AG04450 (cell line): ENCODE measurements around the gene MORN2. TPM values are rescaled to one million over a fixed set of nuclear protein-coding genes. Genes with fewer than 3 reads are reported as not detected.
A peak's percentile ranks its signal among the peaks of the same experiment; 100 is the strongest.

Experiments used
- CTCF ChIA-PET: fragments of 300-600, 350-600 bp; formaldehyde crosslinking; extraction: SDS; loops from one replicate; lab custom pipeline; 2022; ENCODE audit warnings: antibody characterized with exemption, inconsistent platforms; lab: Charles Lee
- POLR2A ChIA-PET: fragments of 350-600 bp; formaldehyde crosslinking; extraction: SDS; loops from one replicate; lab custom pipeline; 2021; ENCODE audit warnings: antibody characterized with exemption, inconsistent platforms; lab: Yijun Ruan, JAX
- DNase-seq: peaks from one replicate; pipeline ENCODE4 v3.0.0-alpha.2; 2011; ENCODE audit warnings: low read depth, low spot score
- H3K27ac ChIP-seq: one replicate; pipeline ENCODE4 v1.5.1; 2012; ENCODE audit warnings: low read depth, low read length, control low read depth
- H3K27me3 ChIP-seq: one replicate; pipeline ENCODE4 v1.6.0; 2012; ENCODE audit warnings: low read length; ENCODE audit not compliant: control insufficient read depth, insufficient read depth
- H3K4me3 ChIP-seq: 2 replicates; pipeline ENCODE4 v1.5.1; 2011; ENCODE audit warnings: mild to moderate bottlenecking, low read depth, low read length, control low read depth
- H3K9me3 ChIP-seq: 2 replicates; pipeline ENCODE4 v1.5.1; 2012; ENCODE audit warnings: low read length; ENCODE audit not compliant: control insufficient read depth, insufficient read depth
- polyA plus RNA-seq: library from polyadenylated mRNA; depleted of rRNA; stranded (reverse); fragments of >200 nt; gene quantifications from 2 replicates; pipeline ENCODE4 v1.2.3, GENCODE V29; 2011
- TF ChIP-seq, protein P1 (sequence below): IDR thresholded peaks from 2 replicates; pipeline ENCODE4 v1.5.1; 2011; ENCODE audit warnings: low read depth, low read length, control low read depth, inconsistent platforms

MORN2 gene
- polyA plus RNA-seq, 1 experiment: 34.8 TPM

DNA sequence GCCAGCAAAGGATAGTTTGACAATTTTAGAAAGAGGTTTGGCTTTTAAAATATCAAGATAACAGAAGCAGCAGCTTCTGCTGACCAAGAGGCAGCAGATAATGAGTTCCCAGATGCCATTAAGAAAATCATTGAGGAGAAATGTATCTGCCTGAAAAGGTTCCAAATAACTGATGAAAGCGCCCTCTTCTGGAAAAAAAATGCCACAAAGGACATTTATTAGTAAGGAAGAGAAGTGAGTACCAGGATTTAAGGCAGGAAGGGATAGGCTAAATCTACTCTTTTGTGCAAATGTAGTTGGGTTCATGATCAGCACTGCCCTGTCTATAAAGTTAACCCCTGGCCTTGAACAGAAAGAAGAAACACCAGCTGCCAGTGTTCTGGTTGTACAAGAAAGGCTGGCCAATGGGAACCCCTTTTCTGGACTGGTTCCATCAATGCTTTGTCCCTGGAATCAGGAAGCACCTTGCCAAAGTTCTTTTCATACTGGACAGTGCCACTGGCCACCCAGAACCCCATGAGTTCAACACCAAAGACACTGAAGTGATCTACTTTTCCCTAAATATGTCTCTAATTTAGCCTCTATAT lies 40.7 kb upstream of the MORN2 start:
- no peaks in the 10 kb centered on the region for H3K27me3 ChIP-seq
- H3K9me3 ChIP-seq: no peaks in the 10 kb centered on the region
- CTCF ChIA-PET: interaction anchor here (0.6 to 1.8 kb wide), 11 partner anchors 8 to 394 kb away, joined by 3 to 8 read pairs (median 3); partner anchors contain the start of genes DHX57 and MORN2
- POLR2A ChIA-PET: interaction anchor here (3.8 kb wide), 1 partner anchor 85 kb away, joined by 20 read pairs; the partner anchor contains the start of gene SRSF7
- TF ChIP-seq, protein P1, sequence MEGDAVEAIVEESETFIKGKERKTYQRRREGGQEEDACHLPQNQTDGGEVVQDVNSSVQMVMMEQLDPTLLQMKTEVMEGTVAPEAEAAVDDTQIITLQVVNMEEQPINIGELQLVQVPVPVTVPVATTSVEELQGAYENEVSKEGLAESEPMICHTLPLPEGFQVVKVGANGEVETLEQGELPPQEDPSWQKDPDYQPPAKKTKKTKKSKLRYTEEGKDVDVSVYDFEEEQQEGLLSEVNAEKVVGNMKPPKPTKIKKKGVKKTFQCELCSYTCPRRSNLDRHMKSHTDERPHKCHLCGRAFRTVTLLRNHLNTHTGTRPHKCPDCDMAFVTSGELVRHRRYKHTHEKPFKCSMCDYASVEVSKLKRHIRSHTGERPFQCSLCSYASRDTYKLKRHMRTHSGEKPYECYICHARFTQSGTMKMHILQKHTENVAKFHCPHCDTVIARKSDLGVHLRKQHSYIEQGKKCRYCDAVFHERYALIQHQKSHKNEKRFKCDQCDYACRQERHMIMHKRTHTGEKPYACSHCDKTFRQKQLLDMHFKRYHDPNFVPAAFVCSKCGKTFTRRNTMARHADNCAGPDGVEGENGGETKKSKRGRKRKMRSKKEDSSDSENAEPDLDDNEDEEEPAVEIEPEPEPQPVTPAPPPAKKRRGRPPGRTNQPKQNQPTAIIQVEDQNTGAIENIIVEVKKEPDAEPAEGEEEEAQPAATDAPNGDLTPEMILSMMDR: peak; percentile 50
- DNase-seq: no peak
- H3K27ac ChIP-seq: no peak overlapping the region
- H3K4me3 ChIP-seq: no peak overlapping the region

- Histone ChIP-seq H3K27ac (no peak overlapping the region), H3K9me3 (no peaks in the 10 kb centered on the region), H3K27me3 (no peaks in the 10 kb centered on the region), H3K4me3 (no peak overlapping the region)
- TF ChIP-seq, protein P1: no peak
- ChIA-PET POLR2A (no interaction called here), CTCF (interaction anchor here (0.7 kb wide), 1 partner anchor 12 kb away, joined by 3 read pairs; no protein-coding TSS in a partner anchor)
- DNase-seq: no peak
Observed at GRCh38 chr2:38835990-38836389, 39.8 kb upstream of the MORN2 start.

DNA sequence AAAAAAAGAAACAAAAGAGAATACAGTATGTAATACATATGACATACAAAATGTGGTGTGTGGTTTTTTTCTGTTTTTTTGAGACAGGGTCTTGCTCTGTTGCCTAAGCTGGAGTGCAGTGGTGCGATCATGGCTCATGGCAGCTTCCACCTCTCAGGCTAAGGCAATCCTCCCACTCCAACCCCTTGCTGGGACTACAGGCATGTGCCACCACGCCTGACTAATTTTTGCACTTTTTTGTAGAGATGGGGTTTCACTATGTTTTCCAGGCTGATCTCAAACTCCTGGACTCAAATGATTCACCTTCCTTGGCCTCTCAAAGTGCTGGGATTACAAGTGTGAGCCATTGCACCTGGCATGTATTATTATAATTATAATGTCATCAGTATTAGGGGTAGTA lies 39.0 kb upstream of the MORN2 start:
- CTCF ChIA-PET: interaction anchor here (0.6 kb wide), 1 partner anchor 100 kb away, joined by 7 read pairs; no protein-coding TSS in a partner anchor
- POLR2A ChIA-PET: no interaction called here
- TF ChIP-seq, protein P1: no peak
- Histone ChIP-seq H3K4me3 (no peak overlapping the region), H3K9me3 (no peaks in the 10 kb centered on the region), H3K27ac (no peak overlapping the region), H3K27me3 (no peaks in the 10 kb centered on the region)
- DNase-seq: no peak

DNA sequence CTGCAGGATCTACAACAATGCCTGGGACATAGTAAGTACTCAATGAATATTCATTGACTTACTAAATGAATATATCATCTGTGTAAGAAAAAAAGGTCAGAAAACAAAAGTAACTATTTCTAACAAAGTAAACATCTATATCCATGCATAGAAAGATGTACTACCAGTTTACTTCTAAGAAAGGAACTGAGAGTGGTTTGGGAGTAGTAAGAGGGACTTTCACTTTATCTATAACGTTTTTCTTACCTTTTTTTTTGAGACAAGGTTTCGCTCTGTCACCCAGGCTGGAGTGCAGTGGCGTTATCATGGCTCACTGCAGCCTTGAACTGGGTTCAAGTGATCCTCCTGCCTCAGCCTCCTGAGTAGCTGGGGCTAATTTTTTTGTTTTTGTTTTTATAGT lies 25.7 kb upstream of the MORN2 start:
- ChIA-PET POLR2A (no interaction called here), CTCF (interaction anchor here (1.5 kb wide), 1 partner anchor 15 kb away, joined by 3 read pairs; no protein-coding TSS in a partner anchor)
- Histone ChIP-seq H3K27ac (no peak overlapping the region), H3K9me3 (no peaks in the 10 kb centered on the region), H3K4me3 (no peak overlapping the region), H3K27me3 (no peaks in the 10 kb centered on the region)
- no peak for DNase-seq
- TF ChIP-seq, protein P1: no peak

DNA sequence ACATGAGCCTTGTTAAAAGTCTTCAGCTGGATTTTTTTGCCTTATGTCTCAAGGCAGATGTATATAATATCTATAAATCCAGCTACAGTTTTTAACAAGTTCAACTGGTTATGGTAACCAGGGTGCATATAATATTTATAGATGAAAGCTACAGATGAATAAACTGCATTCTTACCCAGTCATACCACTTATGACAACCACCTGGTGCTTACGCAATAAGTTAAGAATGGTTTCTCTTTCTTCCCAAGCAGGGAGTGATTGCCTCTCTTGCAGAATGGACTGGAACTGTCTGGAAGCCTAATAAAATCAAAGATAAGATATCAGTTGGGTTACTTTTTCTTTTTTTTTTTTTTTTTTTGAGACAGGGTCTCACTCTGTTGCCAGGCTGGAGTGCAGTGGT lies 19.6 kb upstream of the MORN2 start:
- Histone ChIP-seq H3K27me3 (no peaks in the 10 kb centered on the region), H3K4me3 (no peak overlapping the region), H3K27ac (no peak overlapping the region), H3K9me3 (no peaks in the 10 kb centered on the region)
- CTCF ChIA-PET: interaction anchor here (0.7 to 1.4 kb wide), 3 partner anchors 21 to 373 kb away, joined by 3 to 7 read pairs (median 3); no protein-coding TSS in a partner anchor
- peak; percentile 2 for DNase-seq
- POLR2A ChIA-PET: interaction anchor here (0.7 to 1.5 kb wide), 2 partner anchors 105 to 347 kb away, joined by 5 to 6 read pairs; partner anchors contain the start of gene SRSF7
- TF ChIP-seq, protein P1: no peak
